HG02610 (cell line): ENCODE results near the gene LAMB3.
"Not testable (repeated sequence)": the region's sequence is repeated elsewhere in the genome, so short reads cannot be mapped to it uniquely, and the experiment has no call there.

Experiments used
- ATAC-seq: cut with Tn5 transposase; IDR thresholded peaks from one replicate; pipeline ENCODE4 v1.9.1; 2021; ENCODE audit warnings: mild to moderate bottlenecking, moderate library complexity; ENCODE audit not compliant: unreplicated experiment

The LAMB3 gene

GRCh38 chr1:209652121-209652735, at the start of gene LAMB3:
Gene LAMB3 (minus strand): TSS chr1:209652425. CDS start chr1:209650944, 1,481 bp downstream.
- no peak for ATAC-seq

GRCh38 chr1:209700686-209701085, 48.5 kb upstream of the LAMB3 start:
- ATAC-seq: not testable (repeated sequence)

GRCh38 chr1:209697126-209697525, 44.9 kb upstream of the LAMB3 start:
- ATAC-seq: no peak

- ATAC-seq: no peak
Measured at GRCh38 chr1:209696673-209697072, 44.4 kb upstream of the LAMB3 start.

- ATAC-seq: no peak
Measured at GRCh38 chr1:209692745-209693504, 40.7 kb upstream of the LAMB3 start.

- ATAC-seq: no peak
Measured at GRCh38 chr1:209692296-209692695, 40.1 kb upstream of the LAMB3 start.

- no peak for ATAC-seq
Measured at GRCh38 chr1:209691237-209691636, 39.0 kb upstream of the LAMB3 start.

GRCh38 chr1:209689477-209689876, 37.3 kb upstream of the LAMB3 start:
- no peak for ATAC-seq

GRCh38 chr1:209688746-209689234, 36.6 kb upstream of the LAMB3 start:
- ATAC-seq: no peak

GRCh38 chr1:209686322-209686721, 34.1 kb upstream of the LAMB3 start:
- ATAC-seq: no peak

GRCh38 chr1:209685821-209686220, 33.6 kb upstream of the LAMB3 start:
- ATAC-seq: no peak

- ATAC-seq: no peak
Measured at GRCh38 chr1:209678981-209679539, 26.8 kb upstream of the LAMB3 start.

GRCh38 chr1:209675565-209676154, 23.4 kb upstream of the LAMB3 start:
- ATAC-seq: no peak

- no peak for ATAC-seq
Measured at GRCh38 chr1:209674957-209675564, 22.8 kb upstream of the LAMB3 start, which contains the start of gene G0S2. Gene G0S2 (plus strand): TSS chr1:209675412. CDS start chr1:209675685, 273 bp downstream.

- ATAC-seq: no peak
Measured at GRCh38 chr1:209673631-209674417, 21.6 kb upstream of the LAMB3 start.

GRCh38 chr1:209672705-209673630, 20.7 kb upstream of the LAMB3 start:
- peak; percentile 90 for ATAC-seq

- ATAC-seq: no peak
Measured at GRCh38 chr1:209670441-209671082, 18.3 kb upstream of the LAMB3 start.

GRCh38 chr1:209667708-209668107, 15.5 kb upstream of the LAMB3 start:
- ATAC-seq: no peak

- ATAC-seq: no peak
Measured at GRCh38 chr1:209667103-209667502, 14.9 kb upstream of the LAMB3 start.
